HG02938 (cell line): Measurements from ENCODE around the gene PRKCZ.
"Not testable (repeated sequence)": the region's sequence is repeated elsewhere in the genome, so short reads cannot be mapped to it uniquely, and the experiment has no call there.

Source experiments
- ATAC-seq: cut with Tn5 transposase; IDR thresholded peaks from one replicate; pipeline ENCODE4 v1.9.1; 2021; ENCODE audit warnings: mild to moderate bottlenecking, moderate library complexity; ENCODE audit not compliant: unreplicated experiment

Gene PRKCZ

DNA sequence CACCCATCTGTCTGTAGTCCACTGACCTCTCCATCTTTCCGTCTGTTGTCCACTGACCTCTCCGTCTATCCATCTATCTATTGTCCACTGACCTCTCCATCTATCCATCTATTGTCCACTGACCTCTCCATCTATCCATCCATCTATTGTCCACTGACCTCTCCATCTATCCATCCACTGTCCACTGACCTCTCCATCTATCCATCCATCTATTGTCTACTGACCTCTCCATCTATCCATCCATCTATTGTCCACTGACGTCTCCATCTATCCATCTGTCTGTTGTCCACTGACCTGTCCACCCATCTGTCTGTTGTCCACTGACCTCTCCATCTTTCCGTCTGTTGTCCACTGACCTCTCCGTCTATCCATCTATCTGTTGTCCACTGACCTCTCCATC, 97.7 kb downstream of the PRKCZ start:
- ATAC-seq, result not testable (repeated sequence)

DNA sequence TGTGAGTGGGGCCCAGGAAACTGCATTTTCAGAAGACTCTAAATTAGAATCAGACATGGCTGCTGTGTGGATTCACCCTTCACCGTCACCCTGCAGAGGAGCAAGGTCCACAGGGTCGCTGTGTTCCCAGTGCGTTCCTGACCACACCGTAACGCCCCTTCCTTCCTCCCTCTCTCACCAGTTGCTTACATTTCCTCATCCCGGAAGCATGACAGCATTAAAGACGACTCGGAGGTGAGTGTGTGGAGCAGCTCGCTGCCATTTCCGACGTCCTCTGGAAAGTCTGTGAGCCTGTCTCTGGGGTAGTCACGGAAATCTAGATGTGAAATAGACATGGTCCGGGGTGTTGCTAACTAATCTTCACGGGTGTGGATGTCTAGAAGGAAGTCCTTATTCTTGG, 98.5 kb downstream of the PRKCZ start:
- no peak for ATAC-seq

DNA sequence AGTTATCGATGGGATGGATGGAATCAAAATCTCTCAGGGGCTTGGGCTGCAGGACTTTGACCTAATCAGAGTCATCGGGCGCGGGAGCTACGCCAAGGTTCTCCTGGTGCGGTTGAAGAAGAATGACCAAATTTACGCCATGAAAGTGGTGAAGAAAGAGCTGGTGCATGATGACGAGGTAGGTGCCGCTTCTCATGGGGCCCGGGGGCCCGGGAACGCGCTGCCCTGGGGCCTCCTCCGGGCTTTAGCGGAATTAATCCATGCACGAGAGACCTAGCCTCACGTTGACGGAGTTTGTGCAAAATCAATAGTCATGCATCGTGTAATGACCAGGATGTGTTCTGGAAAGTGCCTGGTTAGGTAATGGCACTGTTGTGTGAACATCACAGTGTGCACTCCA, 100.6 kb downstream of the PRKCZ start:
- no peak for ATAC-seq

DNA sequence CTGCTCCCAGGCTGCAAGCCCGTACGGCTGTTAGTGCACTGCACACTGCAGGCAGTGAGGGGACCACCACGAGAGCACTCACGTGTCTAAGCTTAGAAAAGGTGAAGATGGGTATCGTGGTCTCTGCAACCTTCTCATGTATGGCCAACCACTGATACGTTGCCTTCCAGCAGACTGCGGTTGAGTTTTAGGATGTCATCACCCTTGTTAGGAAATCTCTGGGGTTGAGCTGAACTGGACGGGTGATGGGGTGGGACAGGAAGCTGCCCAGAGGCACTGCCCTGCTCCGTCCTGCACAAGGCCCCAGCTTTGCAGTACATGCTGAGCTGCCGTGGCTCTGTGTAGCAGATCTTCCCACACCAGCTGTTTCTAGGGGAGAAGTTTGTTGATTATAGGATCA, 101.0 kb downstream of the PRKCZ start:
- no peak for ATAC-seq

DNA sequence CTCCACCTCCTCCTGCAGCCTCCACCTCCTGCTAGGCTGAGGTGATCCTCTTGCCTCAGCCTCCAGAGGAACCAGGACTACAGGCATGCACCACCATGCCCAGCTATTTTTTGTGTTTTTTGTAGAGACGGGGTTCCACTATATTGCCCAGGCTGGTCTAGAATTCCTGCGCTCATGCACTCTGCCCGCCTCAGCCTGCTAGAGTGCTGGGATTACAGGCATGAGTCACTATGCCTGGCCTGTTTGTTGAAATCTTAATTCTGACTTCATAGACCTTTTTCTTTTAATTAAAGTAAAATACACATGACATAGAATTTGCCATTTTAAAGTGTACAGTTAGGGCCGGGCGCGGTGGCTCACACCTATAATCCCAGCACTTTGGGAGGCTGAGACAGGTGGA, 101.7 kb downstream of the PRKCZ start:
- no peak for ATAC-seq

DNA sequence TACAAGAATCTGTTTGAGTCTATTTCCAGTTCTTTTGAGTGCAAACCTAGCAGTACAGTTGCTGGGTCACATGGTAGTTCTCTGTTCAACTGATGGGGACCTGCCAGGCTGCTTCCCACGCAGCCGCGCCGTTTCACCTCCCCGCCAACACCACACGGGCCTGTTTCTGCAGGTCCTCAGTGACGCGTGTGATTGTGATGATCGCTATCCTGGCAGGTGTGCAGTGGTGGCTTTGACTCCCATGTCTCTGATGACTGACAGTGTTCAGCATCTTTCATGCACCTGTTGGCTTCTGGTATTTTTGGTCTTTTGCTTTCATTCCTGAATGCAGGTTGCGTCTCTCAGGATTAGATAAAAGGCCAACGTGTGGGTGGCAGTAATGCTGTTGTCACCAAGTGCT, 102.7 kb downstream of the PRKCZ start:
- no peak for ATAC-seq

DNA sequence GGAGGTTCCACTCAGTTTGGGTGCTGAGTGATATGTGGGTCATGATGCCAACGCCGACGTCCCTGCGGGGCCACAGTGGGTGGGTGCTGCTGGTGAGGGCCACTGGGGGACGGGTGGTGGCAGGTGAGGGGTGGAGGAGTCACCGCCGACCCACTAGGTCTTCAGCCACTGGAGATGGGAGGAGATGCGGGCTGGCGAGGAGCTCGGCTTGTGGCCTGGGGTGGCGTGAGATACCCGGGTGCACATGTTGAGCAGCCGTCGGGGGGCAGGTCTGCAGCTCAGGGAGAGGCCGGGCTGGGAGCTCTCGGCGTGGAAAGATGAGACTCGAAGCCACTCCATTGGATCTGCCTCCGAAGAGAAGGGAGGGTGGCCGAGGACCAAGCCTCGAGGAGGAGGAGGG, 103.8 kb downstream of the PRKCZ start:
- ATAC-seq, result no peak

DNA sequence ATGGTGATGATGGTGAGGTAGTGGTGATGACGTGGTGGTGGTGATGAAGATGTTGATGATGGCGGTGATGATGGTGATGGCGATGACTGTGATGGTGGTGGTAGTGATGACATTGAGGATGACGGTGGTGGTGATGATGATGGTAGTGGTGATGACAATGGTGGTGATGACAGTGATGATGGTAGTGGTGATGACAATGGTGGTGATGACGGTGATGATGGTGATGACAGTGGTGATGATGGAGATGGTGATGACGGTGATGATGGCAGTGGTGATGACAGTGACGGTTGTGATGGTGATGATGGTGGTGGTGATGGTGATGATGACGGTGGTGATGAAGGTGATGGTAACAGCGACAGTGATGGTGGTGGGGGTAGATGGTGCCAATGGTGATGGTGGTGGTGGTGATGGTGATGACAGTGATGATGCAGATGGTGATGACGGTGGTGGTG, 105.0 kb downstream of the PRKCZ start:
- no peak for ATAC-seq

DNA sequence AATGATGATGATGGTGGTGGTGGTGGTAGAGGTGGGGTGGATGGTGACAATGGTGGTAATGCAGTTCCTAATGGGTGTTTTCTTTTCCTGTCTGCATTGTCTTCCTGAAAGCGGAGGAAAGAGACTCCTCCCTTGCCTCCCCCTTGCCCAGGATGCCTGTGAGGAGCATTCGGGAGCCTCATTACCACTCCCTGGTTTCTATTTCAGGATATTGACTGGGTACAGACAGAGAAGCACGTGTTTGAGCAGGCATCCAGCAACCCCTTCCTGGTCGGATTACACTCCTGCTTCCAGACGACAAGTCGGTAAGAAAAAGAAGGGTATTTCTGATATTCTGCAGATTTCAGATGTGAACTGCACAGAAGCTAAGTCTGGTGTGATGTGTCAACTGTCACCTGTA, 105.6 kb downstream of the PRKCZ start:
- ATAC-seq, result no peak

DNA sequence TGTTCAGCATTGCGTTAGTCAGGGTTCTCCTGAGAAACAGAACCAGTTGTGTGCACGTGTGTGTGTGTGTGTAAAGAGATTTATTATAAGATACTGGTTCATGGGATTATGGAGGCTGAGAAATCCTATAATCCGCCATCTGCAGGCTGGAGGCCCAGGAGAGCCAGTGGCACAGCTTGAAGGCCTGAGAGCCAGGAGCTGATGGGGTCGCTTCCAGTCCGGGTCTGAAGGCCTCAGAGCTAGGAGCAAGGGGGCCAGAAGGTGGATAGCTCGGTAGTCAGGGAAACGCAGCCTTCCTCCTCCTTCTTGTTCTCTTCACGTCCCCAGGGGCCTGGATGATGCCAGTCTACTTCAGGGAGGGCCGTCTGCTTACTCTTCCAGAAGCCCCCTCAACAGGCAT, 106.7 kb downstream of the PRKCZ start:
- ATAC-seq, result no peak

DNA sequence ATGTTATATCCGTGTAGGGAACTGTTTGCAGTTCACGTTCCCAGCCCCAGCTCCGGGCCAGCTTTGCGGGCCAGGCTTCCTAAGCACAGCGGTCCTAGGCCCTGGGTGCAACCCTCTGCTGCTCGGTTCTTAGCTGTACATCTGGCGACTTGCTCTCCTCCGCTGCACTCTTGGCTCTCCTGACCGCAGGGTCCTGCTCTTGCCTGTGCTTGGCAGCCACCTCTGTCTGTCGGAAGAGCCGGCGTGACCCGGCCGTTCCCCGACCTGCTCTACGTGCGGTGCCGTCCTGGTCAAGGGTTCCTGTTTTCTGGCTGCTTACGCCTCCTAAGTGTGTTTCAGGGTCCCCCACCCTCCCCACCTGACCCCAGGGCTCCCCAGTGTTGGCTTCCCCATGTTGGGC, 107.6 kb downstream of the PRKCZ start:
- no peak for ATAC-seq

DNA sequence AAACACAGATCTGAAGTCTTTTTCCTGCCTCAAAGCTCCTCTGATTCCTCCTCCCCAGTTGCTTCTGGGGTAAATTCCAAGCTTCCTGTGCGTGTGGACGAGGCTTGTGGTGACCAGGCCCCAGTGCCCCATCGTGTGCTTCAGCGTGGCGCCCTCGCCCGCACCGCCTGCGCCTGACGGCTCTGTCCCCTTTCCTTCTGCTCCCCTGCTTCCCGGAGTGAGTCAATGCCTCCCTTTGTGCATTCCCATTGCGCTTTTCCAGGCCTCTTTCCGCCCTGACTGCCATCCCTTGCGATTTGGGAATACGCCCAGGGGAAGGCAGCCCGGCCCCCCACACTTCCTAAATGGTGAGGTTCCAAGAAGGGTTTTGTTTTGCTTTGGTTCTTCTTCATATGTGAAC, 108.1 kb downstream of the PRKCZ start:
- no peak for ATAC-seq

DNA sequence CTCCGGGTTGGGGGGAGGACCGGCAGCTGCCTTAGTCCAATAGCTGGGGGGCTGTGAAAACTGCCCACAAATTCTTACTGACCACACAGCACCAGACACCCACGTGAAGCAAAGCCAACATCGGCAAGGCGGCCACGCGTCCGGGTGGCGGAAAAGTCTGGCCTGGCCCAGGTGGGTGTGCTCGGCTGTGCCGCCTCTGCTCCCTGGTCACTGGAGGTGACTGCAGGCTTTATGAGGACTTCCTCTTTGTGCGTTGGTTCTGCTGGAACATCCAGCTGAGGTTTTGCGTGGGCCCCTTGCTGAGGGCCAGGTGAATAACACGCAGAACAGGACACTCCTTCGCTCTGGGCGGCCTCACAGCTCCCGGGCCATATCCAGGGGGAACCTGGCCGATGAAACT, 108.9 kb downstream of the PRKCZ start:
- no peak for ATAC-seq

DNA sequence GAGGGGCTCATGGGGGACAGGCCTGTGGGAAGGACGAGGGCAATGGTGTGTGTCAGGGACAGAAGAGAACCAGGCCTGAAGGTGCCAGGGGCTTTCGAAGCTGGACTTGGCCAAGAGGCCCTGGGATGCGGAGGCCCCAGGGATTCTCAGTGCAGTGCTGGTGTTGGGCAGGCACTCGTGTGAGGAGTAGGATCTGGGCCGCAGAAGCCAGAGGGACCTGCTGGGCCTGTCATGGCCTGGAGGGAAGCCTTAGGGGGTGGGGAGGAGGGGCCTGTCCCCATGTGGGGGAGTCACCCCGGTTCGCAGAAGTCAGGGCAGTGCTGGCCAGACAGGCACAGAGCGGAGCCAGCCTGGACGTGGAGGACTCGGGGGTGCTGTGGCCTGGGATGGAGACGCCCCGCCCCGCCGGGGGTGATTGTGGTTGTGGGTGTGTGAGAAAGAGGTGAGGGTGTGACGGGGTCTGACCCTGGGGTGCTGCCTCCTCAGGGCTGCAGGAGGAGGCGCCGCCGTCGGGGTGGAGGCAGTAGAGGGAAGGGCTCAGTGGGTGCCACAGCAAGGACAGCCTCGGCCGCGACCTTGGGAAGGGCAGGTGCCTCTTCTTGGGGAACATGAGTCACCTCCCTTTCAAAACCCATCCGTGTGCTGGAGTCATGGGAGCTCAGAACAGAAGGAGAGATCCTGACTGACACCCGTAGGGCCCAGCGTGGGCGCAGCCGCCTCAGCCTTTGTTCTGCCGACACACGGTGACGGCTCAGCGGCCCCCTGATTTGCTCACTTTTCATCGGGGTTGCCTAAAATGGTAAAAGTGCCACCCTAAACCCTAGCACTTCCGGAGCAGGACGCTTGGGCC, 110.5 kb downstream of the PRKCZ start:
- no peak for ATAC-seq

DNA sequence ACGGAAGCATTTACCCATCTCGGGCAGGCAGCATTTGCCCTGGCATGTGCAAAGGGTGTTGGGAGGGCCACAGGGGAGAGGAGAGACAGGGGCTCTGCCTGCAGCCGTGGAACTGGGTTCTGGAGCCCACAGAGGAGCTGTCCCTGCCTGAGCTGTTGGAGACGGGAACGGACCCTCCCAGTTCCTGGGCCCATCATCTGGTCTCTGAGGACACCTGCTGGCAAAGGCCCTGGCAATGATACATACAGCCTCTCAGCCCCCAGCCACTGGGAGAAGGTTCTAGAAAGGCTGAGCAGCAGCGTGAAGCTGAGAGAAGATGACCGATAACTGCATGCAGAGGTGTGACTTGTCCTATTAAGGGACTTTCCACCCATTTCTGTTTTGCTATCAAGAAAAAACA, 113.0 kb downstream of the PRKCZ start:
- no peak for ATAC-seq

DNA sequence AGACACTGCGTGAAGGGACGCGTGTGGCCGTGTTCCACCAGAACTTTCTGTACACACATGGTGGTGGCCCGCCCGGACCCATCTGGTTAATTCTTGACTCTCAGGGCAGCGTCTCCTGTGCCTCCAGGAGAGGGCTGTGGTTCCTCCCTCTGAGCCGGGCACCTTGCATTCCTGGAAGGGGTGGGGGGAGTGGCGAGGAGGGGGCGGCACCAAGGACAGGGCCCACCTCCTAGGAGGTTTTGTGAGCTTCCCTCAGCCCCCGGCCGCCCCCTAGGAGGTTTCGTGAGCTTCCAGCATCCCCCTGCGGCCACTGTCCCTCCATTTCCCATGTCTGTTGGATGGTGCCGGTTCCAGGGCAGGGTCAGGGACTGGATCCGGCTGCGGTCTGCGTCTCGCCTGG, 115.4 kb downstream of the PRKCZ start:
- ATAC-seq, result no peak

DNA sequence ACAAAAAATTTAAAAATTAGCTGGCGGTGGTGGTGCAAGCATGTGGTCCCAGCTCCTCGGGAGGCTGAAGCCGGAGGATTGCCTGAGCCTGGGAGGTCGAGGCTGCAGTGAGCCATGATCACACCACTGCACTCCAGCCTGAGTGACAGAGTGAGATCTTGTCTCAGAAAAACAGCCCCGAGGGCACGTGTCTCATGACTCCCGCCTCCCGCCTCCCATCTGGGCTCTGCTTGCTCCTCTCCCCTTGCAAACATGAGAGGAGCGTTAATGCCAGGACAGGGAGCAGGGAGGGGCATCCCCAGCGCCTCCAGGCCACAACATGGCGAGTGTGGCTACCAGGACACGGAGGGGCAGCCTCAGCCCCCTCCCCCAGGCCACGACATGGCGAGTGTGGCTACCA, 116.0 kb downstream of the PRKCZ start:
- no peak for ATAC-seq

DNA sequence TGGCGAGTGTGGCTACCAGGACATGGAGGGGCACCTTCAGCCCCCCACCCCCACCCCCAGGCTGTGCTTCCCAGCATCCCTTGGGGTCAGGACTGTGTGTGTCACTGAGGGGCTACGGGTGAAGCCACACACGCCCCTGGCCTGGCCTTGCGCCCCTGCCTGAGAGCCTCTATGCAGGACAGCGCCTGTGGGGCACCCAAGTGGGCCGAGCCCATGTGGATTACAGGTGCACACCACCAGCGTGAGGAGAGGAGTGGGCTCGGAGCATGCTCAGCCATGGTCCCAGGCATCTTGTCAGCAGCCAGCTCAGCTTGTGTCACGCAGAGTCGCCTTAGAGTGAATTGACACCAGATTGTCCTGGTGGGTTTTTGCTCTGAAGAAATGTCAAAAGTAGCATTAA, 116.5 kb downstream of the PRKCZ start:
- ATAC-seq, result no peak

DNA sequence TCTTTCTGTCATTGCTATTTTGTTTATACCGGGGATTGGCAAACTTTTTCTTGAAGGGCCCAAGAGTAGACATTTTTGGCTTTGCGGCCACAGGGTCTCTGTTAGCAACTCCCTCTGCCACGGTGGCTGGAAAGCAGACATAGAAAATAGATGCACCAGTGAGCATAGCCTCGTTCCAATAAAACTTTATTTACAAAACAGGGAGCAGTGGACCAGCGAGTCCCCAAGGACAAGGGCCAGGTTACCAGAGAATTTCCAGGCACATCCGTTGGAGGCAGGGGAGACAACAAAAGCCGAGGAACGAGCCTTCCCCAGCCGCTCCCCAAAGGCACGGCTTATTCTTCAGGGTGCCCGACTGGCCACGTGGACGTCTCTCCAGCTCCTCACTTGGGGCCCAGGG, 117.9 kb downstream of the PRKCZ start:
- ATAC-seq, result no peak

DNA sequence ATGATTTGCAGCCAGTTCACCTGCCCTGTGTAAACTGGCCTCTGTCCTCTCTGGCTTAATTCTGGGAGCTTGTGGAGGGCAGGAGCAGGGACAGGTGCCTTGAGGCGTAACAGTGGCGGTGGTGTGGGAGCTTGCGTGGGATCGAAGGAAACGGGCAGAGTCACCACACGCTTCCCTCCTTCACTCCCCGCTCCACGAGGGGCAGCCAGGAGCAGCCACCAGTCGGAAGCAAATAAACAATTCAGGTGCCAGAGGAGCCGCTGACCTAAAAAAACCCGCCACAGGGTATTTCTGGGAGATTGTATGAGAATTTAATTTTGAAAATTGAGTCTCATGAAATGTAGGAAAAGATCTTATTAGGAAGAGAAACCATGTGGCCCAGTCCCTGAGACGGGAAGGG, 118.3 kb downstream of the PRKCZ start:
- ATAC-seq, result no peak

DNA sequence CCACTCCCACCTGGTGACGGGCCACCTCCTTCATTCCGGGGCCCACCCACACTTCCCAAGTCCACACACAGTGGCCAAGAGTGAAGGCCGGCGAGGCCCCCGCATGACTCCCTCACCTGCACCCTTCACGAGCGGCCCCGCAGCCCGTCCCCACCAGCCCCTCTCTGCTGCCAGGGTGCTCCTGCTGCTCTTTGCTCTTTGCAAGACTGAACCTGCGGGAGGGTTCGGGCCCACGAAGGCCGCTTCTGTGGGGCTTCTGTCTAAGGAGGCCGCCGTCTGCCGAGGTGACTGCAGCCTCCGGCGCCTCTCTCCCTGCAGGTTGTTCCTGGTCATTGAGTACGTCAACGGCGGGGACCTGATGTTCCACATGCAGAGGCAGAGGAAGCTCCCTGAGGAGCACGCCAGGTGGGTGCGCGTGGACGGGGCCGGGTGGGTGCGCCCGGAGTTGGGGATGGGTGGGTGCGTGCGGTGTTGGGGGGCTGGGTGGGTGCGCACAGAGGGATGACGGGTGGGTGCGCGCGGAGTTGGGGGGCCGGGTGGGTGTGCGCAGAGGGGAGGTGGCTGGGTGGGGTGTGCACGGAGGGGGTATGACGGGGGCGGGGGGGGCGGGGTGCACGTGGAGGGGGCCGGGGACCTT, 119.1 kb downstream of the PRKCZ start:
- ATAC-seq, result no peak

DNA sequence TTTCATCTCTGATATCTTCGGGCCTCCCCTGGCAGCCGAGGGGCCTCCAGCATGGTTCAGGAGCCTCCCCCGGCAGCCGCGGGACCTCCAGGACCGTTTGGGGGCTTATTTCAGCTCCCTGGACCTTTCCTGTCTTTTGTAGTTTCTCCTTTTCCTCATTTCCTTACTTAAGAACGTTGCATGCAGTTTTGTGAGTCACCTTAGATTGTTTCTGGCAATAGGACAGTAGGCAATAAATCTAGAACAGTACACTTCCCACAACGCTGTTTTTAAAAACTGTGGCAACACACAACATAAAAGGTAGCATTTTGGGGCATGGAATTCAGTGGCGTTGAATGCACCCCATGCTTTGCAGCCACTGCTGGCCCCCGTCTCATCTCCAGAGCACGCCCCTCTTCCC, 120.0 kb downstream of the PRKCZ start:
- ATAC-seq, result no peak

DNA sequence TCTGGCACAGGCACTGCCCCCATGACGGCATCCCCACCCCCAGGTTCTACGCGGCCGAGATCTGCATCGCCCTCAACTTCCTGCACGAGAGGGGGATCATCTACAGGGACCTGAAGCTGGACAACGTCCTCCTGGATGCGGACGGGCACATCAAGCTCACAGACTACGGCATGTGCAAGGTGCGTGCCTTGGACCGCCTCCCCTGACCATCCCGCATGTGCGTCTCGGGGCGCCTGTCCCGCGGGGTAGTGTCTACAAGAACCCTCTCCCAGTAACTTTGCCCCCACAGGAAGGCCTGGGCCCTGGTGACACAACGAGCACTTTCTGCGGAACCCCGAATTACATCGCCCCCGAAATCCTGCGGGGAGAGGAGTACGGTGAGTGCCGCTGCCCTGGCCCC, 121.8 kb downstream of the PRKCZ start:
- no peak for ATAC-seq
